Muscle of leg (tissue), 11 donors: ENCODE results near the gene TIMM29. TPM values are rescaled to one million over a fixed set of nuclear protein-coding genes. Genes with fewer than 3 reads are reported as not detected.
A peak's percentile ranks its signal among the peaks of the same experiment; 100 is the strongest.

Experiments
- DNase-seq: peaks from one replicate; pipeline ENCODE4 v3.0.0; 2013
- H3K27ac ChIP-seq: one replicate; pipeline ENCODE4 v1.5.1; 2013; ENCODE audit warnings: mild to moderate bottlenecking, low read length, control low read depth
- H3K27me3 ChIP-seq: one replicate; pipeline ENCODE4 v1.6.1; 2013; ENCODE audit warnings: low read length; ENCODE audit not compliant: control insufficient read depth, insufficient read depth
- H3K36me3 ChIP-seq: one replicate; pipeline ENCODE4 v1.6.1; 2013; ENCODE audit warnings: low read length; ENCODE audit not compliant: control insufficient read depth, insufficient read depth
- H3K4me1 ChIP-seq: one replicate; pipeline ENCODE4 v1.6.1; 2013; ENCODE audit warnings: low read length; ENCODE audit not compliant: control insufficient read depth, insufficient read depth
- H3K4me3 ChIP-seq: one replicate; pipeline ENCODE4 v1.5.1; 2013; ENCODE audit warnings: low read length, control low read depth
- H3K9me3 ChIP-seq: replicated peaks from 2 replicates; pipeline ENCODE4 v1.6.1; 2013; ENCODE audit warnings: low read depth, low read length; ENCODE audit not compliant: control insufficient read depth
- WGBS: methylation state at CpG from one replicate; pipeline ENCODE4 v1.1.5; 2013; ENCODE audit warnings: missing lambda C conversion rate; ENCODE audit not compliant: insufficient coverage; 5-methylcytosine and 5-hydroxymethylcytosine counted together
- polyA plus RNA-seq, 8 donors: library from polyadenylated mRNA; unstranded; fragments of 120-200 nt; gene quantifications; one replicate each; pipeline versions ENCODE4 v1.2.1 to v1.2.3, GENCODE V29; 2013; ENCODE audit warnings: inconsistent platforms in 1 of 8, low replicate concordance in 1 of 8; ENCODE audit not compliant: insufficient read length in 8 of 8, insufficient read depth in 1 of 8
- total RNA-seq: library from RNA; stranded (reverse); fragments of 120-200 nt; gene quantifications from one replicate; pipeline ENCODE4 v1.2.4, GENCODE V29; 2013

The TIMM29 gene
- total and polyA plus RNA-seq, 9 donors: 16.9 to 20.3 (median 18.9) TPM

DNA sequence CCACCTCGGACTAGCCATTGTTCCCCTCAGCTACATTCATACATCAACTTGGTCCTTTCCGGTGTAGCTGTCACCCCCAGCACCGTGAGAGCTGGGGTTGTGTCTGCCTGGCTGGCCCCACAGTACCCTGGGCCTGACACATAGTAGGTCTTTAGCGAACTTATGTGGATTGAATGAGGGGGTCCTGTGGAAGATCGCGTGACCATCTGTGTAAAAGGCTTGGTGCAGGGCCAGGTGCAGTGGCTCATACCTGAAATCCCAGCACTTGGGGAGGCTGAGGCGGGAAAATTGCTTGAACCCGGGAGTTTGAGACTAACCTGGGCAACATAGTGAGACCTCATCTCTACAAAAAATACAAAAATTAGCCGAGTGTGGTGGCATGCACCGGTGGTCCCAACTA lies 34.3 kb downstream of the TIMM29 start:
- H3K4me1 ChIP-seq: peaks cover 36% of the 10 kb centered on the region
- WGBS: 91% methylated on average over 4 of the region's 10 CpGs
- no peak overlapping the region for H3K4me3 ChIP-seq
- no peak overlapping the region for H3K27ac ChIP-seq
- no peaks in the 10 kb centered on the region for H3K9me3 ChIP-seq
- H3K36me3 ChIP-seq: peaks cover 4% of the 10 kb centered on the region
- DNase-seq: no peak
- no peaks in the 10 kb centered on the region for H3K27me3 ChIP-seq

DNA sequence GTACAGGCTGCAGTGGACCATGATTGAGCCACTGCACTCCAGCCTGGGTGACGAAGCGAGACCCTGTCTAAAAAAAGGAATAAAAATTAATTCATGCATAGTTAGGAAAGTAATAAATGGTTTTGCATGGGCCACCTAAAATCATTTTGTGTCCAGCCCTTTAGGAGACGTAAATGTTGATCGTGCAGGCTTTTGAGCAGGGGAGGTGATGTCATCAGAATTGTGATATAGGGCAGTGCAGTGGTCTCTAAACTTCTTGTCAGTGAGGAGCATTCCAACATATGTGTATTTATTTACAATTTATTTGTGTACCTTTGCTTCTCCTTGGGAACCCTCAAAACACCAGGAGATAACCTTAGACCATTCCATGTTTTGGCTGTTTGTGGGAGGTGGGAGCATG lies 35.3 kb downstream of the TIMM29 start:
- Histone ChIP-seq H3K4me3 (no peak overlapping the region), H3K27me3 (no peaks in the 10 kb centered on the region), H3K4me1 (peaks cover 45% of the 10 kb centered on the region), H3K27ac (no peak overlapping the region), H3K36me3 (peaks cover 4% of the 10 kb centered on the region), H3K9me3 (no peaks in the 10 kb centered on the region)
- 81% methylated on average over 3 of the region's 4 CpGs for WGBS
- no peak for DNase-seq

DNA sequence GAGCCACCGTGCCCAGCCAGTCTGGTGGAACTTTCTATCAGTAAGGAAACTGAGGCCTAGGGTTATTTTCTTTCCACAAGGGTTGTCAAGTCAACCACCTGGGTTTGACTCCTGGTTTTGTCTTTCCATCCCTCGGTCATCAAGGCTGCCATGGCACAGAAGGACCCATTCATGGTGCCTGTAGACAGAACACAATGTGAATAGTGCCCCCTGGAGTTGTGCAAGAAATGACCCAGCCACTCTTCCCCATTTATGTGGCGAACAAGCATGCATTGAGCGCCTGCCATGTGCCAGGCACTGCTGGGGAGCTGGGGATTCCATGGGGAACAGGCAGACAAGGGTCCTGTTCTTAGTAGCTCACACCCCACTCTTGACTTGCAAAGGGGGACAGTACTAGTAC lies 36.3 kb downstream of the TIMM29 start:
- Histone ChIP-seq H3K27ac (peak overlapping the region; percentile 21), H3K4me3 (no peak overlapping the region), H3K36me3 (peaks cover 4% of the 10 kb centered on the region), H3K9me3 (no peaks in the 10 kb centered on the region), H3K4me1 (peaks cover 42% of the 10 kb centered on the region), H3K27me3 (no peaks in the 10 kb centered on the region)
- 85% methylated on average over 3 of the region's 4 CpGs for WGBS
- DNase-seq: no peak

- Histone ChIP-seq H3K27ac (no peak overlapping the region), H3K4me1 (peaks cover 41% of the 10 kb centered on the region), H3K36me3 (peaks cover 4% of the 10 kb centered on the region), H3K27me3 (no peaks in the 10 kb centered on the region), H3K9me3 (no peaks in the 10 kb centered on the region), H3K4me3 (no peak overlapping the region)
- WGBS: 60% methylated on average over 1 of the region's 6 CpGs
- DNase-seq: no peak
These were observed 36.8 kb downstream of the TIMM29 start for GRCh38 chr19:10965398-10965797.

- Histone ChIP-seq H3K9me3 (no peaks in the 10 kb centered on the region), H3K36me3 (peaks cover 4% of the 10 kb centered on the region), H3K4me1 (peaks cover 42% of the 10 kb centered on the region), H3K4me3 (no peak overlapping the region), H3K27me3 (no peaks in the 10 kb centered on the region), H3K27ac (no peak overlapping the region)
- WGBS: 86% methylated on average over 7 of the region's 8 CpGs
- no peak for DNase-seq
These were observed 38.2 kb downstream of the TIMM29 start for GRCh38 chr19:10966809-10967208.

- Histone ChIP-seq H3K4me3 (no peak overlapping the region), H3K27me3 (no peaks in the 10 kb centered on the region), H3K36me3 (peaks cover 9% of the 10 kb centered on the region), H3K4me1 (peaks cover 27% of the 10 kb centered on the region), H3K27ac (peak overlapping the region; percentile 35), H3K9me3 (no peaks in the 10 kb centered on the region)
- DNase-seq: no peak
- 49% methylated on average over 6 of the region's 10 CpGs for WGBS
These were observed 40.0 kb downstream of the TIMM29 start for GRCh38 chr19:10968527-10969135.

- Histone ChIP-seq H3K36me3 (peaks cover 5% of the 10 kb centered on the region), H3K27me3 (no peaks in the 10 kb centered on the region), H3K27ac (no peak overlapping the region), H3K4me3 (no peak overlapping the region), H3K9me3 (no peaks in the 10 kb centered on the region), H3K4me1 (peaks cover 36% of the 10 kb centered on the region)
- 82% methylated on average over 5 of the region's 8 CpGs for WGBS
- DNase-seq: no peak
These were observed 42.6 kb downstream of the TIMM29 start for GRCh38 chr19:10971107-10971726.

GRCh38 chr19:10975374-10976130 lies 46.9 kb downstream of the TIMM29 start:
- H3K4me1 ChIP-seq: peaks cover 43% of the 10 kb centered on the region
- H3K9me3 ChIP-seq: no peaks in the 10 kb centered on the region
- DNase-seq: peak; percentile 96
- no peaks in the 10 kb centered on the region for H3K27me3 ChIP-seq
- WGBS: 35% methylated on average over 13 of the region's 19 CpGs
- peak overlapping the region; percentile 84 for H3K27ac ChIP-seq
- no peak overlapping the region for H3K4me3 ChIP-seq
- peaks cover 12% of the 10 kb centered on the region for H3K36me3 ChIP-seq

DNA sequence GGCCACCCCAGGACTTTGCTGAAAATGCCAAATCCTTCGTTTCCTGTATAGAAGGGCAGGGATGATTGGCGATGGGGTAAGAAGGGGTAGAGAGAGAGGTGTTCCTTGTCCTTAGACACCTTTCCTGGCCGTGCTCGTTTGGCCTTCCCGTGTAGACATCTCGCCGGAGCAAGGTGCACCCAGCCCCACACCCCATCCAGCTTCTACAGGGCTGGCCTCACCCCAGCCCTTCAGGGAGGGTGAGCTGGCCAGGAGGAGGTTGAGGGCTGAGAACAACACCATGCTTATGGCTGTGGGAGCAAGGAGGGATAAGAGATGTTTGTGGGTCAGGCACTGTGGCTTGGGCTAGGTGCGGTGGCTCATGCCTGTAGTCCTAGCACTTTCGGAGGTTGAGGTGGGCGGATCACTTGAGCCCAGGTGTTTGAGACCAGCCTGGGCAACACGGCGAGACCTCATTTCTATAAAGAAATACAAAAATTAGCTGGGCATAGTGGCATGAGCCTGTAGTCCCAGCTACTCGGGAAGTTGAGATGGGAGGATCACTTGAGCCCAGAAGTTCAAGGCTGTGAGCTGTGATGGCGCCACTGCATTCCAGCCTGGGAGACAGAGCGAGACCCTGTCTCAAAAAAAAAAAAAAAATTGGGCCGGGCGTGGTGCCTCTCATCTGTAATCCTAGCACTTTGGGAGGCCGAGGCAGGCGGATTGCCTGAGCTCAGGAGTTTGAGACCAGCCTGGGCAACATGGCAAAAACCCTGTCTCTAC lies 47.7 kb downstream of the TIMM29 start:
- Histone ChIP-seq H3K9me3 (no peaks in the 10 kb centered on the region), H3K4me1 (peaks cover 43% of the 10 kb centered on the region), H3K27ac (peak overlapping the region; percentile 84), H3K27me3 (no peaks in the 10 kb centered on the region), H3K36me3 (peaks cover 16% of the 10 kb centered on the region), H3K4me3 (no peak overlapping the region)
- DNase-seq: no peak
- 74% methylated on average over 5 of the region's 19 CpGs for WGBS

DNA sequence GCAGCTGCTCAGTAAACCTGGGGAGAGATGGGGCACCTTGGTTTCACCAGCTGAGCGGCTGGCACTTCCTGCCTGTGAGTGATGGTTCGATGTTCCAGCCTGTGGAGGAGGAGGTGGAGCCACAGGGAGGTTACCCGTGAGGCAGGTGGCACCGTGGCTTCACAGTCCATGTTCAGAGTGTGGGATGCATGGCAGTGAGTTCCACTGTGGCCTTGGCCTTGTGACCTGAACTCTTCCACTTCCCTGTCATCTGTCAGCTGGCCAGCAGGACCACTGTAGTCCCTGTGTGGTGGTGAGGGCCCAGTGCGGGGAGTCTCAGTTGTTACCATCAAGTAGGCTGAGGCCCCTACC lies 49.1 kb downstream of the TIMM29 start:
- Histone ChIP-seq H3K9me3 (no peaks in the 10 kb centered on the region), H3K27me3 (no peaks in the 10 kb centered on the region), H3K4me3 (no peak overlapping the region), H3K27ac (no peak overlapping the region), H3K4me1 (peaks cover 43% of the 10 kb centered on the region), H3K36me3 (peaks cover 17% of the 10 kb centered on the region)
- 87% methylated on average over 4 of the region's 5 CpGs for WGBS
- no peak for DNase-seq
